CD4-positive, alpha-beta T cell treated with Interleukin-6 for 4 hours (primary cell): ENCODE results near the gene SAE1.

Experiments used
- DNase-seq: peaks from one replicate; pipeline ENCODE4 v3.0.0-alpha.2; 2020; ENCODE audit warnings: mixed read lengths

The SAE1 gene

DNA sequence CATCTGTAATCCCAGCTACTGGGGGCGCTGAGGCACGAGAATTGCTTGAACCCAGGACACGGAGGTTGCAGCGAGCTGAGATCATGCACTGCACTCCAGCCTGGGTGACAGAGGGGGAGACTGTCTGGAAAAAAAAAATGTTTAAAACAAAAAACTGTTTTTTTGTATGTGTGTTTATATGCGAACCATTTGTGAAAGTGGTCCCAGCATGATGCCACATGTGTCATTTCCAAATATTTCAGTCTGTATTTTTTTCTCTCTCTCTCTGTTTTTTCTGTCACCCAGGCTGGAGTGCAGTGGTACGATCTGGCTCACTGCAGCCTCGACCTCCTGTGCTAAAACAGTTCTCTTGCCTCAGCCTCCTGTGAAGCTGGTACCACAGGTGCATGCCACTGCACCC, 37.4 kb downstream of the SAE1 start:
- DNase-seq, result no peak

GRCh38 chr19:47172666-47173455, 42.2 kb downstream of the SAE1 start:
- no peak for DNase-seq

GRCh38 chr19:47176071-47176626, 45.5 kb downstream of the SAE1 start:
- no peak for DNase-seq

DNA sequence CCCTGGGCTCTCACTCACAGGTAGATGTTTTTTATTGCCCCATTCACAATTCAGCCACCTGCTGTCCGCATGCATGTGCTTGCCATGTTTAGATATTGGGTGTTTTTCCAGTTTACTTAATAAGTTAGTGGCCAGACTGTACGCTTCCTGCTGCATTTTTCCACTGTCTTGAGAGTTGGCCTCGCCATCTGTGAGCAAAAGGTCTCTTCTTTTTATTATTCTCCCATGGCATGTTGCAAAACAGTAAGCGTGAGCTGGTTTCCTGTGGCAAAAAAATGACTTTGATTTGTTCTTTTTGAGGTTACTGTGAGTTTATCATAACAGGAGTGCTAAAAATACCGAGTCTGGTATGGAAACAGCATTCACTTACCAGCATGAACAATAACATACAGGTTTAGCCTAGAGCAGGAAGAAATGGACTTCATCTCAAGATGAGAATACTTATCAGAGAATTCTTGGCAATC, 46.0 kb downstream of the SAE1 start:
- DNase-seq, result peak; percentile 59

DNA sequence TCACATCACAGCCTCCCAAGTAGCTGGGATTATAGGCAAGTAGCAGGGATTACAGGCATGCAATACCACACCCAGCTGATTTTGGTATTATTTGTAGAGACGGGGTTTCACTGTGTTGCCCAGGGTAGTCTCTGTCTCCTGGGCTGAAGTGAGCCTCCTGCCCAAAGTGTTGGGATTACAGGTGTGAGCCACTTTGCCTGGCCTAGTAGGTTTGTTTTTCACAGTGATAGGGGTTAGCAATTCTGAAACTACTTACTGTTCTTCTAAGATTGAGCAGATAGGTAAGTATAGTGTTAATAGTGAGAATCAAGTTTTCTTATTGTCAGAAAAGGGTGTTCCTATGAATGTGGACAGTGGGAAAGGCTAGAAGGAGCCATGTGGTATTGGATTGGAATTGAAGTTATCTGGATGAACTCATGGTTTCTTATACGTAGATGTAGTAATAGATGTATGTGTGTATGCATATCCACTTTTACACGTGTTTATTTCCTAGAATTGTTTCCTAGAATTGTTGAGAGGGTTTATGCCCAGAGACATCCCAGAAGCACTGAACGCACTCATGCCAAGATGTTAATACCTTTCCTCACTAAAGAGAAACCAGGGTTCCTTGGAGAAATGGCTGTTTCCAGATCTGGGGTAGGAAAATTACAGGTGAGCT, 49.1 kb downstream of the SAE1 start:
- DNase-seq, result no peak

DNA sequence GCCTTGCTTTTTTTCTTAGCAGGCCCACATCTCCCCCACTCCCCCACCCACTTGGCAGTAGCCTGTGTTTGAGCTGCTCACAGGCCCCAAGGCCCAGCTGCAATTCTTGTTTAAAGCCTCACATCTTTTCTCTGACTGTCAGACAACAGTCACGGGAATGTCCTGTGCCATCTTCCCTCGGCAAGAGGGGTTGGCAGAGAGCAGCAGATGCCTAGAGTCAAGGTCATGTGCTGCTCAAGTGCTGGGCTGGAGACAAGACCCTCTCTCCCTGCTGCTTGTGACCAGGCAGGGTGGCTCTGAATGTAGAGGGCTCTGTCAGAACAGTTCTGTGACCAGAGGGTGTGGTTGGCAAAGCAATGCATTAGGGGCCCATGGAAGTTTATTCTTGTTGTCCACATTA, 53.0 kb downstream of the SAE1 start:
- DNase-seq, result no peak

GRCh38 chr19:47186446-47187334, 56.1 kb downstream of the SAE1 start:
- DNase-seq, result peak; percentile 89

- no peak for DNase-seq
Measured at GRCh38 chr19:47187335-47187655, 56.7 kb downstream of the SAE1 start.

- peak; percentile 47 for DNase-seq
Measured at GRCh38 chr19:47187797-47188196, 57.2 kb downstream of the SAE1 start.

DNA sequence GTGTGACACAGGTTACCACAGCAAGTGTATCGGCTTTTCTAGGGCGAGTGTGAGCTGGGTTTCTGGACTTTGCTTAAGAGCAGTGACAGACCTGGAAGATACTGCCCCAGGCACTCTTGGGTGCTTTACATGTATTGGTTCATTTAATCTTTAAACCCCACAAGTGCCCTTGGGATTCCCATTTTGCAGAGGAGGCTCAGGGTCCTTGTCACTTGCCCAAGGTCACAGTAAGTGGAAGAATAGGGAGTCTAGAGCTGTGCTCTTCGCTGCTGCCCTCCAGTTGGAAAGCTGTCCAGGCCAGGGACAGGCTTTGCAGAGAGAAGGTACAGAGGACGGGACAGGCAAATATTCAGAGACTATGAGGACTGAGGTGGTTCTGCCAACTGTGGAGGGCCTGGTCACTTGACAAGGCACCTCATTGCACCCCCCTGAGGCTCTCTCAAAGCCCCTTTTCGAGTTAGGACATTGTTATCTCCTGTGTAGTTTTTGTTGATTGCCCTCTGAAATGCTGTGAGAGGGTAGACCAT, 57.9 kb downstream of the SAE1 start:
- DNase-seq, result no peak

GRCh38 chr19:47190167-47190727, 59.6 kb downstream of the SAE1 start:
- peak; percentile 77 for DNase-seq

DNA sequence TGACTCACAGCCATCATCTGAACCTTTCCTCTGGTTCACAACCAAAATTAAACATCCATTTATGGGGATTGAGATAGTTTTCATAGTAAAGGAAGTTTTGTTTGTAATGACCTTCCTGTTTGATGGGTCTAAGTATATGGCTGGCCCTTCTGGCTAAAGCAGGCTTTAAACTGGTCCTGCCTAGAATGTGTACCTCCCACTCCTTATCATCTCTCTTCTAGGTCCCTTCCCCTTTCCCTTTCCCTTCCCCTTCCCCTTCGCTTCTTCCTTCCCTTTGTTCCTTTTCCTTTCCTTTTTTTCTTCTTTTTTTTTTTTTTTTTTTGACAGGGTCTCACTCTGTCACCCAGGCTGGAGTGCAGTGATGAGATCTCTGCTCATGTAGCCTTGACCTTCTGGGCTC, 64.8 kb downstream of the SAE1 start:
- DNase-seq, result no peak

GRCh38 chr19:47197141-47197540, 66.5 kb downstream of the SAE1 start:
- DNase-seq, result no peak

DNA sequence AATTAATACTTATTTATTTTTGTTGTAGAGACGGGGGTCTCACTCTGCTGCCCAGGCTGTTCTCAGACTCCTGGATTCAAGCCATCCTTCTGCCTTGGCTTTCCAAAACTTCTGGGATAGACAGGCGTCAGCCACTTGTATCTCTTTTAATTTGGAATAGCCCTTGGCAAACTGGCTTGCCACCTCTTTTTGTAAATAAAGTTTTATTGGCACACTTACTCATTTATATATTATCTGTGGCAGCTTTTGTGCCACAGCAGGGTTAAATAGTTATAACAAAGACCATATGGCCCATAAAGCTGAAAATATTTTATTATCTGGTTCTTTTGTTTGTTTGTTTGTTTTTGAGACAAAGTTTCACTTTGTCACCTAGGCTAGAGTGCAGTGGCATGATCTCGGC, 69.9 kb downstream of the SAE1 start:
- DNase-seq, result no peak

- no peak for DNase-seq
Measured at GRCh38 chr19:47203254-47203653, 72.6 kb downstream of the SAE1 start.

GRCh38 chr19:47209319-47210179, 78.9 kb downstream of the SAE1 start:
- DNase-seq, result no peak

DNA sequence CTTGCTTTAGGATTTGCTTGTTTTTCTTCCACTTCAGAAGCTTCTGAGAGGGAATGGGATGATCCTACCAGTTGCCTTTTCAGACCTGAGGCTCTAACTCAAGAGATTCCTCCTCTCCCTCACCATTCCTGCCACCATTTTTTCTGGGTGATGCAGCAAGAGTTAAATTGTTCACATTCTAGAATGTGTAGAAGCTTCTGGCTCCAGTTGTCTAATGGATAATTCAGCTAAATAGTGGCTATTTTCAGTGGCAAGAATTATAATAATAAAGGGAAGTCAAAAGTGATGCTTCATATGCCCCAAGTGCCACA, 79.5 kb downstream of the SAE1 start:
- no peak for DNase-seq

DNA sequence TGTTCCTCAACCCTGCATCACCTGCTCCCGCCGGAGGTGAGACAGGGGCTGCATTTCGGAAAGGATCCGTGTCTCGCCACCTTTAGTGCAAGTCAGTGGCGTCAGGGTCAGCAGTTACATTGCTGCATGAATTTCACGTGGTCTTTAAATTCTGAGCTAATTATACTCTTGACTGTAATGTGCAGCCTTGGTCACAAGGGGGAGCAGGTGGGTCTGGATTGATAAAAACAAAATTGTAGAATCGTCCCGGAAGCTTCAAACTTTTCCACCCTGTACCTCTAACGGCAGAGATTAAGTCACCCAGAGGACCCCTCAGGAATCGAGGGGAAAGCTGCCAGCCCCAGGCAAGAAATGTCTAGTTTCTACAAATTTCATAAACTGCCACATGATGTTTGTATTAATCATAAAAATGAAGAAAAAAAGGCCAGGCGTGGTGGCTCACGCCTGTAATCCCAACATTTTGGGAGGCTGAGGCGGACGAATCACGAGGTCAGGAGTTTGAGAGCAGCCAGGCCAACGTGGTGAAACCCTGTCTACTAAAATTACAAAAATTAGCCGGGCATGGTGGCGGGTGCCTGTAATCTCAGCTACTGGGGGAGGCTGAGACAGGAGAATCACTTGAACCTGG, 80.2 kb downstream of the SAE1 start:
- peak; percentile 88 for DNase-seq

- no peak for DNase-seq
Measured at GRCh38 chr19:47215581-47215980, 84.9 kb downstream of the SAE1 start.

DNA sequence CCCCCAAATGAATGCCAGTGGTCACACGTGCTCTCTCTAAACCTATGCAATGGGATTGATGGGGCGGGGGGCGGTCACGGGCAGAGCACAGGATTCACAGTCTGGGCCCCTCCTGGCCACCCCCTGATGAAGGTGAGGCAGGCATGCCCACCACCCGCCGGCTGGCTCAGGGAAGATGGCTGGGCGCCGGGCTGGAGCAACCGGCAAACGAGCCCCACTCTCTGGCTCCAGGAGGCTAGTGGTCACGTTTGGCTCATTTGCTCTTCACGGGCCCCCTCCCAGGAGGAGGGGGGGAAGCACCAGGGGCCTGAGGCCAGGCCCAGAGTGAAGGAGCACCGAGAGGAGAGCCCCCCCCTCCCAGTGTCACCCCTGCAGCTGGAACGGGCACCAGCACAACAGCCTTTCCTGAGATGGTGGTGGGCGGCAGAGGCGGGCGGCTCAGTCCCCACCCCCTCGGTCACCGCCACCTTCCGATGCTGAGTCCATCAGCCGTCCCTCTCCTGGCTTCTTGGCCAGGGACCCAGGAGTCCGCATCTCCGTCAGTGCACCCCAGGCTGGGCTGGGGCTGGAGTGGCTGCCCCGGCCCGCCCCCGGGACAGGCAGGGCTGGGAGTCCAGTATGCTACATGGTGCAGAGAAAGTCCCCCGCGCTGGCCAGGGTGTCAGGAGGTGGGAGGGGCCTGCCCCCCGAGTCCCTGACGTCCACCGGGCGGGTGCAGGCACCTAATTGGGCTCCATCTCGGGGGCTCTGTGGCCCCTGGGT, 90.6 kb downstream of the SAE1 start:
- no peak for DNase-seq

GRCh38 chr19:47221890-47222289, 91.3 kb downstream of the SAE1 start:
- DNase-seq, result no peak
